Kidney (tissue), 14 donors: ENCODE results near the gene PGM2. TPM values are rescaled to one million over a fixed set of nuclear protein-coding genes. Genes with fewer than 3 reads are reported as not detected.

Experiments
- DNase-seq, 5 donors: peaks; one replicate each; pipeline ENCODE4 v3.0.0-alpha.2; 2013 to 2020
- FAIRE-seq: peaks from 2 replicates; lab custom pipeline; 2012; peaks lifted over from hg19 to GRCh38; lab: Jason Lieb, UNC
- H3K27ac ChIP-seq, 2 donors: one replicate each; pipeline ENCODE4 v1.7.0; 2013; ENCODE audit warnings: low read depth in 2 of 2, low read length in 2 of 2, inconsistent platforms in 1 of 2
- H3K27me3 ChIP-seq: one replicate; pipeline ENCODE4 v1.7.1; 2013; ENCODE audit warnings: low read length, inconsistent platforms; ENCODE audit not compliant: control insufficient read depth, insufficient read depth
- H3K36me3 ChIP-seq, 3 donors: one replicate each; pipeline versions ENCODE4 v1.7.0 to v1.7.1; 2013; ENCODE audit warnings: low read length in 3 of 3, control low read depth in 1 of 3, inconsistent platforms in 1 of 3; ENCODE audit not compliant: insufficient read depth in 3 of 3, control insufficient read depth in 2 of 3
- H3K4me1 ChIP-seq, 3 donors: one replicate each; pipeline versions ENCODE4 v1.7.0 to v1.7.1; 2013; ENCODE audit warnings: low read length in 3 of 3, inconsistent platforms in 1 of 3, low read depth in 1 of 3; ENCODE audit not compliant: control insufficient read depth in 2 of 3, insufficient read depth in 2 of 3
- H3K4me3 ChIP-seq, 3 donors: one replicate each; pipeline versions ENCODE4 v1.7.0 to v1.8.1; 2013; ENCODE audit warnings: low read length in 3 of 3, control low read depth in 1 of 3, inconsistent platforms in 1 of 3
- H3K9ac ChIP-seq, 3 donors: one replicate each; pipeline versions ENCODE4 v1.7.0 to v1.7.1; 2013; ENCODE audit warnings: low read length in 3 of 3, control low read depth in 1 of 3, inconsistent platforms in 1 of 3
- H3K9me3 ChIP-seq, 3 donors: one replicate each; pipeline versions ENCODE4 v1.7.0 to v1.7.1; 2013; ENCODE audit warnings: low read length in 3 of 3, control low read depth in 1 of 3, inconsistent platforms in 1 of 3; ENCODE audit not compliant: control insufficient read depth in 2 of 3, insufficient read depth in 1 of 3
- intact Hi-C: fragments of 100-400 bp; cut with DNase I; formaldehyde crosslinking; loops from one replicate; pipeline ENCODE4 v1.11.1; 2022
- polyA plus RNA-seq: library from polyadenylated mRNA; stranded (reverse); fragments of 350-450 nt; fragmentation: Illumina TruSeq; extraction: RNeasy Lipid Tissue Mini Kit (QIAGEN cat#74804); gene quantifications from one replicate; pipeline ENCODE4 v1.2.3, GENCODE V29; 2014; ENCODE audit warnings: low read depth, low replicate concordance; ENCODE audit not compliant: insufficient read depth
- total RNA-seq: library from RNA; stranded (reverse); fragmentation: NEBNext Ultra II Directional; extraction: Animal tissue kit (Norgen Biotek cat#: 25700); gene quantifications from one replicate; pipeline ENCODE4 v1.2.1, GENCODE V29; 2021
- TF ChIP-seq, protein P1 (sequence below): IDR thresholded peaks from 3 replicates; pipeline ENCODE4 v1.5.1; 2012; ENCODE audit warnings: mild to moderate bottlenecking, moderate library complexity, borderline replicate concordance; ENCODE audit not compliant: insufficient read depth; ENCODE audit errors: extremely low read depth
- donor health status: control.
- donor health status: control.
- donor health status: control.
- donor health status: control.
- donor health status: control.
- donor health status: DM: yes; HTN: yes; CAD: no.
- donor health status: Normal renal cell carcinoma (clear cell type).

PGM2 gene
- total and polyA plus RNA-seq, 2 donors from 2014 or later = 15.5 to 30.7 TPM

DNA sequence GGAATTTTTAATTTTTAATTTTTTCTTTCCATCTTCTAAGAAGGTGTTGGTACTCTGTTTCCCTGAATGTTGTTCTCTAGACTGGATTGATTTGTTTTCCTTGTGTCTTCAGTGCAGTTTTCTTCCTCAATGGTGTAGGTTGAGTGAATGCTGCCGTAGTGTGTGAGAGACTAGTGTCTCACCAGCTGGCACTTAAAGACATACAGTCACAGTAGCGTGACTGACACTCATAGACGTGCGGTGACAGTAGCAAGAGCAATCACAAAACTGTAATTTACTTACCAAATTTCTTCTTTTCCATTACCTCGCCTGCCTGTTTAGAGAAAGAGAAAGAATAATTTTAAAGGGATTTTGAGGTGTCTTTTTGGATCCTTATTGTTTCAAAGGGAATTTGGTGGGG lies 21.4 kb upstream of the PGM2 start:
- Histone ChIP-seq H3K36me3 (no peaks in the 10 kb centered on the region), H3K9ac (no peak overlapping the region), H3K27ac (no peak overlapping the region), H3K4me3 (no peak overlapping the region), H3K9me3 (no peaks in the 10 kb centered on the region), H3K4me1 (no peaks in the 10 kb centered on the region), H3K27me3 (no peaks in the 10 kb centered on the region)
- no peak for DNase-seq
- intact Hi-C loops = loop anchor here (10.0 kb wide), 1 partner anchor 230 kb away; no protein-coding TSS in a partner anchor
- no peak for FAIRE-seq
- TF ChIP-seq, protein P1, sequence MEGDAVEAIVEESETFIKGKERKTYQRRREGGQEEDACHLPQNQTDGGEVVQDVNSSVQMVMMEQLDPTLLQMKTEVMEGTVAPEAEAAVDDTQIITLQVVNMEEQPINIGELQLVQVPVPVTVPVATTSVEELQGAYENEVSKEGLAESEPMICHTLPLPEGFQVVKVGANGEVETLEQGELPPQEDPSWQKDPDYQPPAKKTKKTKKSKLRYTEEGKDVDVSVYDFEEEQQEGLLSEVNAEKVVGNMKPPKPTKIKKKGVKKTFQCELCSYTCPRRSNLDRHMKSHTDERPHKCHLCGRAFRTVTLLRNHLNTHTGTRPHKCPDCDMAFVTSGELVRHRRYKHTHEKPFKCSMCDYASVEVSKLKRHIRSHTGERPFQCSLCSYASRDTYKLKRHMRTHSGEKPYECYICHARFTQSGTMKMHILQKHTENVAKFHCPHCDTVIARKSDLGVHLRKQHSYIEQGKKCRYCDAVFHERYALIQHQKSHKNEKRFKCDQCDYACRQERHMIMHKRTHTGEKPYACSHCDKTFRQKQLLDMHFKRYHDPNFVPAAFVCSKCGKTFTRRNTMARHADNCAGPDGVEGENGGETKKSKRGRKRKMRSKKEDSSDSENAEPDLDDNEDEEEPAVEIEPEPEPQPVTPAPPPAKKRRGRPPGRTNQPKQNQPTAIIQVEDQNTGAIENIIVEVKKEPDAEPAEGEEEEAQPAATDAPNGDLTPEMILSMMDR = no peak

DNA sequence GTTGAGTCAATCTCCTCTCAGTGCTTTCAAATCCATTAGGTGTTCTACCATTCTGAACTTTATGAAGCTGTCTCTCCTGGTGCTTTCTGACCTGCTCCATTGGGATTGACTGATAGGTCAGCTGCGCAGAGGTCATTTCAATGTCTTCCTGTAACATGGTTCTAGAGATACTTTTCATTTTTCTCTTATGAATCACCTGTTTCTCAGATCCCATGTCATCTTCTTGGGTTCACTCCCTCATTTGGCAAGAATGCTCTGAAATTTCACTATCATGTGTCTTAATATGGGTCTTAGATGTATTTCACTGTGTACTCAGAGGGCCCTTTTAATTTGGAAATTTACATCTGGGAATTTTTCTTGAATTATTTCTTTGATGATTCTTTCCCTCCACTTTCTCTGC lies 13.8 kb upstream of the PGM2 start:
- H3K36me3 ChIP-seq = no peaks in the 10 kb centered on the region
- no peaks in the 10 kb centered on the region for H3K9me3 ChIP-seq
- FAIRE-seq = no peak
- no peak overlapping the region for H3K4me3 ChIP-seq
- no peaks in the 10 kb centered on the region for H3K27me3 ChIP-seq
- TF ChIP-seq, protein P1 = no peak
- no peak overlapping the region for H3K9ac ChIP-seq
- intact Hi-C loops = no loop called here
- no peak overlapping the region for H3K27ac ChIP-seq
- DNase-seq = no peak
- no peaks in the 10 kb centered on the region for H3K4me1 ChIP-seq

DNA sequence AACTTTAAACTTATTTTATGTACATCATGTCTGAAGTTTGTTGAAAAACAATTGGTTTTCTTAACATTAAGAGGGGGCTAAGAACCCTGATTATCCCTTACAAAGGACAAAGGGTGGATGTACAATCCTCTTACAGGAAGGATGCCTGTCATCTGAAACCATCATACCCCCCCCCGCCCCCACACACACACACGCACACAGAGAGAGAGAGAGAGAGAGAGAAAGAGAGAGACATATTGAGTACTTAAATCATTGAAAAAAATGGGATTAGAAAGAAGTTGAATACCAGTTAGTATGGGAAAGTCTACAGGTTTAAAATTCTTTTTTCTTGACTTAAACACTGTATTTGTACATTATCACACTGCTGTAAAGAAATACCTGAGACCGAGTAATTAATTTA lies 10.9 kb upstream of the PGM2 start:
- no peaks in the 10 kb centered on the region for H3K9me3 ChIP-seq
- H3K4me1 ChIP-seq = no peaks in the 10 kb centered on the region
- H3K4me3 ChIP-seq = no peak overlapping the region
- no peaks in the 10 kb centered on the region for H3K27me3 ChIP-seq
- no peaks in the 10 kb centered on the region for H3K36me3 ChIP-seq
- no peak for FAIRE-seq
- TF ChIP-seq, protein P1 = no peak
- intact Hi-C loops = no loop called here
- peak in 1 of 5 donors; percentile 9 for DNase-seq
- H3K9ac ChIP-seq = no peak overlapping the region
- no peak overlapping the region for H3K27ac ChIP-seq

DNA sequence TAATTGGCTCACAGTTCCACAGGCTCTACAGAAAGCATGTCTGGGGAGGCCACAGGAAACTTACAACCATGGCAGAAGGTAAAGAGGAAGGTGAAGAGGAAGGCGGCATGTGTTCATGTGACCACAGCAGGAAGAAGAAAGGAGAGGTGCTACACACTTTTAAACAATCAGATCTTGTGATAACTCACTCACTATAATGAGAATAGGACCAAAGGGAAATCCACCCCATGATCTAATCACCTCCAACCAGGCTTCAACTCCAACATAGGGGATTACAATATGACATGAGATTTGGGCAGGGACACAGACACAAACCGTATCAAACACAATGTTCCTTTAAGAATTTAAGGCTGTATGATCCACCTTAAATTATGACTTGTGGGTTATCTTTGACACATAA lies 10.5 kb upstream of the PGM2 start:
- TF ChIP-seq, protein P1 = no peak
- Histone ChIP-seq H3K36me3 (no peaks in the 10 kb centered on the region), H3K9me3 (no peaks in the 10 kb centered on the region), H3K27me3 (no peaks in the 10 kb centered on the region), H3K9ac (no peak overlapping the region), H3K4me1 (no peaks in the 10 kb centered on the region), H3K4me3 (no peak overlapping the region), H3K27ac (no peak overlapping the region)
- FAIRE-seq (no peak), DNase-seq (no peak)
- intact Hi-C loops = no loop called here
